Caco-2 (cell line): Measurements from ENCODE around the gene TBCC. TPM values are rescaled to one million over a fixed set of nuclear protein-coding genes. Genes with fewer than 3 reads are reported as not detected.

Experiments used
- BruUV-seq: library from RNA; stranded (reverse); fragments of 400-500 nt; replicated peaks from 2 replicates; lab custom pipeline; 2021; lab: Mats Ljungman, UMichigan
- CTCF ChIA-PET: fragments of 300-600 bp; sonication (Branson Sonifier 250); formaldehyde crosslinking; loops from one replicate; lab custom pipeline; 2022; ENCODE audit warnings: antibody characterized with exemption; lab: Charles Lee
- POLR2A ChIA-PET: fragments of 300-600 bp; sonication (Branson Sonifier 250); formaldehyde crosslinking; loops from one replicate; lab custom pipeline; 2022; ENCODE audit warnings: antibody characterized with exemption; lab: Charles Lee
- DNase-seq, 2 experiments: peaks; one replicate each; pipeline versions ENCODE4 v3.0.0 to v3.0.0-alpha.2; 2020 to 2022
- H3K27me3 ChIP-seq: replicated peaks from 2 replicates; pipeline ENCODE4 v1.6.0; 2011; ENCODE audit warnings: low read length; ENCODE audit not compliant: control insufficient read depth, insufficient read depth
- H3K36me3 ChIP-seq: 2 replicates; pipeline ENCODE4 v1.5.1; 2011; ENCODE audit warnings: low read length; ENCODE audit not compliant: control insufficient read depth, insufficient read depth
- H3K4me1 ChIP-seq: fragments of 250-450 bp; sonication (Bioruptor Pico); 2 replicates; pipeline ENCODE4 v1.5.1; 2020; ENCODE audit warnings: mild to moderate bottlenecking
- H3K4me3 ChIP-seq: 2 replicates; pipeline ENCODE4 v1.5.1; 2011; ENCODE audit warnings: low read depth, mild to moderate bottlenecking, control low read depth, low read length
- H3K9me3 ChIP-seq: fragments of 250-450 bp; sonication (Bioruptor Pico); 2 replicates; pipeline ENCODE4 v1.5.1; 2020; ENCODE audit warnings: mild to moderate bottlenecking, moderate library complexity
- H3K27ac Mint-ChIP-seq: one replicate; pipeline ENCODE4 v1.8.0; 2022; ENCODE audit warnings: mixed read lengths; ENCODE audit not compliant: unreplicated experiment
- H3K27me3 Mint-ChIP-seq: one replicate; pipeline ENCODE4 v1.8.0; 2022; ENCODE audit warnings: mixed read lengths; ENCODE audit not compliant: insufficient read depth, unreplicated experiment
- H3K36me3 Mint-ChIP-seq: one replicate; pipeline ENCODE4 v1.8.0; 2022; ENCODE audit warnings: mild to moderate bottlenecking, mixed read lengths; ENCODE audit not compliant: insufficient read depth, unreplicated experiment
- H3K4me1 Mint-ChIP-seq: one replicate; pipeline ENCODE4 v1.8.0; 2022; ENCODE audit warnings: low read depth, mixed read lengths; ENCODE audit not compliant: unreplicated experiment
- H3K4me3 Mint-ChIP-seq: one replicate; pipeline ENCODE4 v1.8.0; 2022; ENCODE audit warnings: mild to moderate bottlenecking, moderate library complexity, mixed read lengths; ENCODE audit not compliant: unreplicated experiment
- H3K9me3 Mint-ChIP-seq: one replicate; pipeline ENCODE4 v1.8.0; 2022; ENCODE audit warnings: mixed read lengths; ENCODE audit not compliant: unreplicated experiment
- intact Hi-C: fragments of 100-400 bp; cut with micrococcal nuclease; formaldehyde crosslinking; loops from one replicate; pipeline ENCODE4 v1.10.0; 2022; ENCODE audit not compliant: unreplicated experiment
- total RNA-seq: library from RNA; stranded (reverse); gene quantifications from 2 replicates; pipeline ENCODE4 v1.2.3, GENCODE V29; 2022
- TF ChIP-seq, protein P1 (sequence below), 2 experiments: fragments of 200-600 bp in 1 of 2; IDR thresholded peaks; 1 replicate in 1 of 2; 2 replicates in 1 of 2; pipeline versions ENCODE4 v1.5.1 to v1.8.0; 2011 to 2022; ENCODE audit warnings: antibody characterized with exemption in 1 of 2, control low read depth in 1 of 2, inconsistent platforms in 1 of 2, low read depth in 1 of 2, low read length in 1 of 2, mild to moderate bottlenecking in 1 of 2, moderate library complexity in 1 of 2; ENCODE audit not compliant: insufficient read depth in 1 of 2, severe bottlenecking in 1 of 2, unreplicated experiment in 1 of 2

The TBCC gene
- total RNA-seq, 1 experiment from 2014 or later = 20.4 TPM

DNA sequence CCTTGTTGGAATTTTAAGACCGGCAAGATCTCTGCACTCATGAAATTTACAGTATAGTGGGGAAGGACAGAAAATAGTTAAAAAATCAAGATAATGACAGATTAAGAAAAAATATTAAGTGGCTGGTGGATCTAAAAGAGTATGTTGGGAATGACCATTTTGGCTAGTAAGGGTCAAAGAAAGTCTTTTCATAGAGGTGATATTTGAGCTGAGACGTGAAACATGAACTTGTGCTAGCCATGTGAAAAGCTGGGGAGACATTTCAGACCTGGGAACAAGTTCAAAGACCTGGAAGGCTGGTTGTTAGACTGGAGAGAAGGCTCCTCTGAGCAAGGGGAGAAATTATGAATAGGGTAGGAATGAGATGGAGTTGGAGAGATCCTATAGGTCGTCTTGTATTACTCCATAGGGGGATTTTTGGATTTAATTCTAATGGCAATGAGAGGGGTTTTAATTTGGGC lies 40.7 kb upstream of the TBCC start:
- Histone ChIP-seq H3K27me3 (no peaks in the 10 kb centered on the region), H3K4me3 (no peak overlapping the region), H3K4me1 (peaks cover 9% of the 10 kb centered on the region; the same call in 1 of the 2 replicates), H3K36me3 (no peaks in the 10 kb centered on the region), H3K9me3 (no peaks in the 10 kb centered on the region)
- H3K9me3 Mint-ChIP-seq = no peaks in the 10 kb centered on the region
- CTCF ChIA-PET = no interaction called here
- no peak for DNase-seq
- TF ChIP-seq, protein P1, sequence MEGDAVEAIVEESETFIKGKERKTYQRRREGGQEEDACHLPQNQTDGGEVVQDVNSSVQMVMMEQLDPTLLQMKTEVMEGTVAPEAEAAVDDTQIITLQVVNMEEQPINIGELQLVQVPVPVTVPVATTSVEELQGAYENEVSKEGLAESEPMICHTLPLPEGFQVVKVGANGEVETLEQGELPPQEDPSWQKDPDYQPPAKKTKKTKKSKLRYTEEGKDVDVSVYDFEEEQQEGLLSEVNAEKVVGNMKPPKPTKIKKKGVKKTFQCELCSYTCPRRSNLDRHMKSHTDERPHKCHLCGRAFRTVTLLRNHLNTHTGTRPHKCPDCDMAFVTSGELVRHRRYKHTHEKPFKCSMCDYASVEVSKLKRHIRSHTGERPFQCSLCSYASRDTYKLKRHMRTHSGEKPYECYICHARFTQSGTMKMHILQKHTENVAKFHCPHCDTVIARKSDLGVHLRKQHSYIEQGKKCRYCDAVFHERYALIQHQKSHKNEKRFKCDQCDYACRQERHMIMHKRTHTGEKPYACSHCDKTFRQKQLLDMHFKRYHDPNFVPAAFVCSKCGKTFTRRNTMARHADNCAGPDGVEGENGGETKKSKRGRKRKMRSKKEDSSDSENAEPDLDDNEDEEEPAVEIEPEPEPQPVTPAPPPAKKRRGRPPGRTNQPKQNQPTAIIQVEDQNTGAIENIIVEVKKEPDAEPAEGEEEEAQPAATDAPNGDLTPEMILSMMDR (IDR thresholded peaks at IDR 0.05; ENCODE audit: insufficient read depth in 1 of 2, low read depth in 1 of 2, low read length in 1 of 2, severe bottlenecking in 1 of 2, unreplicated experiment in 1 of 2) = no peak
- POLR2A ChIA-PET = no interaction called here
- H3K4me1 Mint-ChIP-seq = peaks cover 17% of the 10 kb centered on the region
- no peak overlapping the region for H3K27ac Mint-ChIP-seq
- intact Hi-C loops = no loop called here
- no TSS peak for BruUV-seq
- peaks cover 47% of the 10 kb centered on the region for H3K36me3 Mint-ChIP-seq
- H3K4me3 Mint-ChIP-seq = no peak overlapping the region
- no peaks in the 10 kb centered on the region for H3K27me3 Mint-ChIP-seq

DNA sequence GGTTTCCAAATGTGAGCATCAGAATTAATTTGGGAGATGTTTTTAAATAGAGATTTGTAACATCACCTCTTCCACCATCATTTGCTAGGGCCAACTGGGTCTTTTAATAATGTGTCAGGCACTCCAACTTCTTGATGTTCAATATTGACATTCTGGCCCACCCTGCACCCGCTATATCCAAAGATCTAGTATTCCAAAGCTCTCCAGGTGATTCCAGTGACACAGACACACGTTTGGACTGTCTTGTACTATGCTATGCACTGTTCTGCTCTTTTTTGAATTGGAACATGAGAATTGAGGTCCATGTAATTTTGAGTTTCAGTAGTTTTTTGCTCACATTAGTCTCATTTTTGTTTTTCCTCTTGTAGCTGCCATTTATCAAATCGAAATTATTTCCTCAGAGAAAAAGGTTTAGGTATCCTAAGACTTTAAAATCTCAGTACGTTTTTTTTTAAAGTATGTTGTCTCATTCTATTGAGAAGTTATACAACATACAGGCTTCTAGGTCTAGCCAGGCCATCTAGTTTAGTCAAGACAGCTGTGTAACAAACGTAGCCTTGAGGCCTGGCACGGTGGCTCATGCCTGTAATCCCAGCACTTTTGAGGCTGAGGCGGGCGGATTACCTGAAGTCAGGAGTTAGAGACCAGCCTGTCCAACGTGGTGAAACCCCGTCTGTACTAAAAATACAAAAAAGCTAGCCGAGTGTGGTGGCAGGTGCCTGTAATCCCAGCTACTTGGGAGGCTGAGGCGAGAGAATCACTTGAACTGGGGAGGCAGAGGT lies 39.0 kb upstream of the TBCC start:
- CTCF ChIA-PET = no interaction called here
- peaks cover 46% of the 10 kb centered on the region for H3K36me3 Mint-ChIP-seq

DNA sequence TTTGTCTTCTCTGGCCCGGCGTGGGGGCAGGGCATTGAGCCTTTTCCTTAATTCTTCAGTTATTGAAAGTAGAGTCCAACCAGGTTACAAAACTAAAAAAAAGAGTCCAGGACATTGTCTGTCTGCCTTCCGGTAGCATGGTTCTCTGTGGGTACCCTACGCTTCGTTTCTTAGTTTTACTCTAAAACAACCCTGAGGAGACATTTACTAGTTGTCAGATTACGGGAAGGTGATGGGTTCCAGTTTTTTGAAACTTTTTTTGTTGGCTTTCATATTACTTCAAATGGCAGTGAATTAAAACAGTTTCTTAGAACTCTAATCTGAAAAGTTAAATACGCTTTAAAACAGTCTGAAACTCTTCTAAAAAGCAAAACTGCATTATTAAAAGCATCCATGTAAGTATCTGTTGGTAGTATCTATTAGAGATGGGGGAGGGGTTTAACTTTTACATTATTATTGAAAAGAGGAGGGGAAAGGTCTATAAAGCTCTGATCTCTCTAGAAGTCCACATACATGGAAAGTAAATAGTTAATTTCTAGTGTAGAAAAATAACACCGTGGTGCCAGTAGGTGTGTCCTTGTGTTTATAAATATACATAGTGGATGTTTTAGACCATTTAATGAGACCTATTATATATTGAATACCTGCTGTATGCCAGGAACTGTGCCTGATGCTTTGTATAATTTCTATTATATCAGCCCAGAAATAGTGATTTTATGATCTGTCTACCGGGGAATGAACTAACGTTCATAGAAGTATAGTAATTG lies 38.2 kb upstream of the TBCC start:
- no peak for DNase-seq
- Mint-ChIP-seq H3K4me3 (peak overlapping the region; percentile 94), H3K4me1 (peaks cover 9% of the 10 kb centered on the region), H3K27me3 (no peaks in the 10 kb centered on the region), H3K36me3 (peaks cover 46% of the 10 kb centered on the region), H3K9me3 (no peaks in the 10 kb centered on the region), H3K27ac (peak overlapping the region; percentile 99)
- no TSS peak for BruUV-seq
- TF ChIP-seq, protein P1 (IDR thresholded peaks at IDR 0.05; ENCODE audit: insufficient read depth in 1 of 2, low read depth in 1 of 2, low read length in 1 of 2, severe bottlenecking in 1 of 2, unreplicated experiment in 1 of 2) = no peak
- Histone ChIP-seq H3K4me3 (peak overlapping the region; percentile 88), H3K9me3 (no peaks in the 10 kb centered on the region), H3K27me3 (no peaks in the 10 kb centered on the region), H3K36me3 (no peaks in the 10 kb centered on the region), H3K4me1 (peaks cover 27% of the 10 kb centered on the region)
- intact Hi-C loops = no loop called here
- ChIA-PET CTCF (no interaction called here), POLR2A (no interaction called here)

More for the DNA sequence above, 39.0 kb upstream of the TBCC start:
- DNase-seq = no peak
- H3K9me3 Mint-ChIP-seq = no peaks in the 10 kb centered on the region
- H3K9me3 ChIP-seq = no peaks in the 10 kb centered on the region
- TF ChIP-seq, protein P1 (IDR thresholded peaks at IDR 0.05; ENCODE audit: insufficient read depth in 1 of 2, low read depth in 1 of 2, low read length in 1 of 2, severe bottlenecking in 1 of 2, unreplicated experiment in 1 of 2) = no peak
- no peak overlapping the region; the same call in 1 of the 2 replicates for H3K4me3 ChIP-seq
- H3K36me3 ChIP-seq = no peaks in the 10 kb centered on the region
- H3K4me1 Mint-ChIP-seq = peaks cover 9% of the 10 kb centered on the region
- POLR2A ChIA-PET = no interaction called here
- H3K27me3 ChIP-seq = no peaks in the 10 kb centered on the region
- H3K27ac Mint-ChIP-seq = peak overlapping the region; percentile 99
- no TSS peak for BruUV-seq
- H3K4me3 Mint-ChIP-seq = peak overlapping the region; percentile 94
- H3K4me1 ChIP-seq = peaks cover 22% of the 10 kb centered on the region; the same call in 1 of the 2 replicates
- no peaks in the 10 kb centered on the region for H3K27me3 Mint-ChIP-seq
- intact Hi-C loops = no loop called here
